IMR-90 (cell line): ENCODE results near the gene TACC3. TPM values are rescaled to one million over a fixed set of nuclear protein-coding genes. Genes with fewer than 3 reads are reported as not detected.

Experiments
- ATAC-seq: fragments of 200-7000 bp; cut with Tn5 transposase; 2 replicates; pipeline ENCODE4 v1.9.1; 2020; ENCODE audit warnings: low read depth, mild to moderate bottlenecking, moderate library complexity
- BruUV-seq: library from RNA; stranded (reverse); fragments of 400-500 nt; replicated peaks from 2 replicates; lab custom pipeline; 2021; lab: Mats Ljungman, UMichigan
- CTCF ChIA-PET: fragments of 300-600 bp; formaldehyde crosslinking; extraction: SDS; loops from one replicate; lab custom pipeline; 2021; ENCODE audit warnings: antibody characterized with exemption; lab: Yijun Ruan, JAX
- POLR2A ChIA-PET: fragments of 300-600 bp; sonication (Branson Sonifier 250); formaldehyde crosslinking; loops from one replicate; lab custom pipeline; 2022; ENCODE audit warnings: antibody characterized with exemption; ENCODE audit not compliant: unreplicated experiment; lab: Charles Lee
- DNase-seq: peaks from one replicate; pipeline ENCODE4 v3.0.0; 2013
- H2AFZ ChIP-seq: replicated peaks from 2 replicates; pipeline ENCODE3; 2013; ENCODE audit warnings: low read length, mild to moderate bottlenecking; ENCODE audit not compliant: poor library complexity
- H2AK5ac ChIP-seq: 2 replicates; pipeline ENCODE4 v1.6.1; 2013; ENCODE audit warnings: low read depth, low read length, inconsistent platforms
- H2AK9ac ChIP-seq: replicated peaks from 2 replicates; pipeline ENCODE3; 2013; ENCODE audit warnings: mild to moderate bottlenecking, low read depth, low read length, moderate library complexity; ENCODE audit not compliant: poor library complexity
- H2BK120ac ChIP-seq: 2 replicates; pipeline ENCODE4 v1.6.1; 2013; ENCODE audit warnings: low read depth, low read length, inconsistent platforms
- H2BK15ac ChIP-seq: 3 replicates; pipeline ENCODE4 v1.6.1; 2013; ENCODE audit warnings: low read depth, low read length, inconsistent platforms
- H2BK20ac ChIP-seq: 2 replicates; pipeline ENCODE4 v1.6.1; 2013; ENCODE audit warnings: low read depth, mild to moderate bottlenecking, inconsistent platforms, low read length, moderate library complexity
- H2BK5ac ChIP-seq: 2 replicates; pipeline ENCODE4 v1.6.1; 2013; ENCODE audit warnings: mild to moderate bottlenecking, low read depth, low read length, inconsistent platforms; ENCODE audit not compliant: poor library complexity, severe bottlenecking
- H3K14ac ChIP-seq: replicated peaks from 2 replicates; pipeline ENCODE4 v1.6.1; 2013; ENCODE audit warnings: low read depth, low read length, inconsistent platforms
- H3K18ac ChIP-seq: 2 replicates; pipeline ENCODE4 v1.6.1; 2013; ENCODE audit warnings: low read depth, low read length, control low read depth
- H3K23ac ChIP-seq: 2 replicates; pipeline ENCODE4 v1.6.1; 2013; ENCODE audit warnings: low read depth, low read length, inconsistent platforms
- H3K27ac ChIP-seq: 2 replicates; pipeline ENCODE4 v1.5.1; 2013; ENCODE audit warnings: mild to moderate bottlenecking, control low read depth, low read length; ENCODE audit not compliant: insufficient read depth
- H3K27me3 ChIP-seq: 2 replicates; pipeline ENCODE4 v1.6.1; 2013; ENCODE audit warnings: low read length; ENCODE audit not compliant: control insufficient read depth, insufficient read depth
- H3K36me3 ChIP-seq: 2 replicates; pipeline ENCODE4 v1.6.1; 2013; ENCODE audit warnings: low read length, mixed read lengths; ENCODE audit not compliant: control insufficient read depth, insufficient read depth
- H3K4ac ChIP-seq: 2 replicates; pipeline ENCODE4 v1.6.1; 2013; ENCODE audit warnings: low read depth, low read length, inconsistent platforms
- H3K4me1 ChIP-seq: 2 replicates; pipeline ENCODE4 v1.6.1; 2013; ENCODE audit warnings: low read length, mixed read lengths; ENCODE audit not compliant: control insufficient read depth, insufficient read depth
- H3K4me2 ChIP-seq: 2 replicates; pipeline ENCODE4 v1.6.1; 2013; ENCODE audit warnings: low read depth, mild to moderate bottlenecking, control low read depth, low read length, moderate library complexity
- H3K4me3 ChIP-seq: 2 replicates; pipeline ENCODE4 v1.5.1; 2013; ENCODE audit warnings: low read depth, mild to moderate bottlenecking, control low read depth, low read length, moderate library complexity; ENCODE audit not compliant: insufficient read depth
- H3K56ac ChIP-seq: 2 replicates; pipeline ENCODE4 v1.6.1; 2013; ENCODE audit warnings: low read length, inconsistent platforms; ENCODE audit not compliant: insufficient read depth; ENCODE audit errors: extremely low read depth
- H3K79me1 ChIP-seq, 2 experiments: 2 replicates each; pipeline ENCODE4 v1.6.1; 2013; ENCODE audit warnings: low read length in 2 of 2, inconsistent platforms in 1 of 2, low read depth in 1 of 2
- H3K9ac ChIP-seq: 2 replicates; pipeline ENCODE4 v1.6.1; 2013; ENCODE audit warnings: low read depth, low read length, control low read depth
- H3K9me1 ChIP-seq: 2 replicates; pipeline ENCODE4 v1.6.1; 2013; ENCODE audit warnings: low read length, inconsistent platforms; ENCODE audit not compliant: insufficient read depth
- H3K9me3 ChIP-seq: 2 replicates; pipeline ENCODE4 v1.6.1; 2013; ENCODE audit warnings: low read length; ENCODE audit not compliant: control insufficient read depth, insufficient read depth
- H4K20me1 ChIP-seq: 2 replicates; pipeline ENCODE4 v1.6.1; 2013; ENCODE audit warnings: low read length, inconsistent platforms; ENCODE audit not compliant: insufficient read depth
- H4K5ac ChIP-seq: 2 replicates; pipeline ENCODE4 v1.6.1; 2013; ENCODE audit warnings: mild to moderate bottlenecking, low read depth, low read length, control low read depth
- H4K8ac ChIP-seq, 2 experiments: 2 replicates each; pipeline ENCODE4 v1.6.1; 2013; ENCODE audit warnings: low read depth in 2 of 2, low read length in 2 of 2, control low read depth in 1 of 2, inconsistent platforms in 1 of 2
- H4K91ac ChIP-seq: 2 replicates; pipeline ENCODE4 v1.6.1; 2013; ENCODE audit warnings: low read depth, low read length, inconsistent platforms; ENCODE audit not compliant: insufficient read depth
- BHLHE40 ChIP-seq: fragments of 150-350 bp; IDR thresholded peaks from 2 replicates; pipeline ENCODE4 v1.6.1; 2016; ENCODE audit warnings: mild to moderate bottlenecking, low read depth, low read length
- CHD1 ChIP-seq: IDR thresholded peaks from 2 replicates; pipeline ENCODE4 v1.6.1; 2012; ENCODE audit warnings: low read depth, low read length, improper control_type of control experiment
- CTCF ChIP-seq: conservative IDR thresholded peaks from 2 replicates; pipeline ENCODE4 v1.5.1; 2012; ENCODE audit warnings: mild to moderate bottlenecking, low read depth, low read length, improper control_type of control experiment
- ELK1 ChIP-seq: fragments of 150-350 bp; IDR thresholded peaks from 2 replicates; pipeline ENCODE4 v1.6.1; 2016; ENCODE audit warnings: low read depth, mild to moderate bottlenecking, low read length, moderate library complexity, borderline replicate concordance
- MAFK ChIP-seq: IDR thresholded peaks from 2 replicates; pipeline ENCODE4 v1.6.1; 2012; ENCODE audit warnings: low read depth, low read length, improper control_type of control experiment
- MAZ ChIP-seq: IDR thresholded peaks from 2 replicates; pipeline ENCODE4 v1.6.1; 2012; ENCODE audit warnings: low read depth, mild to moderate bottlenecking, low read length, improper control_type of control experiment, moderate library complexity, borderline replicate concordance
- POLR2A ChIP-seq: IDR thresholded peaks from 2 replicates; pipeline ENCODE4 v1.6.1; 2012; ENCODE audit warnings: mild to moderate bottlenecking, low read depth, low read length
- RAD21 ChIP-seq: IDR thresholded peaks from 2 replicates; pipeline ENCODE4 v1.6.1; 2012; ENCODE audit warnings: low read length, improper control_type of control experiment
- RFX5 ChIP-seq: IDR thresholded peaks from 2 replicates; pipeline ENCODE4 v1.8.0; 2012; ENCODE audit warnings: low read depth, mild to moderate bottlenecking, low read length, moderate library complexity
- SMC3 ChIP-seq: fragments of 150-350 bp; IDR thresholded peaks from 2 replicates; pipeline ENCODE4 v1.6.1; 2016; ENCODE audit warnings: low read depth, mild to moderate bottlenecking, antibody characterized with exemption, low read length, moderate library complexity
- WGBS, 2 experiments: methylation state at CpG; one replicate each; pipeline versions ENCODE4 v1.1.5 to v1.1.7; 2013; ENCODE audit warnings: missing lambda C conversion rate in 2 of 2; ENCODE audit not compliant: insufficient read length in 1 of 2; ENCODE audit errors: extremely low coverage in 2 of 2; 5-methylcytosine and 5-hydroxymethylcytosine counted together
- dilution Hi-C: fragments of 300-500 bp; cut with HindIII; formaldehyde crosslinking; loops from one replicate; pipeline ENCODE4 v1.14.3; 2018; ENCODE audit warnings: low sequenced_read_pairs; ENCODE audit not compliant: unreplicated experiment
- in situ Hi-C: fragments of 300-500 bp; cut with MboI; formaldehyde crosslinking; loops from 3 replicates; pipeline ENCODE4 v1.14.3; 2019; ENCODE audit warnings: low sequenced_read_pairs, inconsistent platforms, mixed read lengths
- intact Hi-C: fragments of 100-400 bp; cut with micrococcal nuclease; formaldehyde crosslinking; loops from 2 replicates; pipeline ENCODE4 v1.10.0; 2022
- polyA plus RNA-seq, 3 experiments: library from polyadenylated mRNA; depleted of rRNA; stranded (reverse); fragments of >200 nt; gene quantifications; 2 replicates each; pipeline ENCODE4 v1.2.3, GENCODE V29; 2012; ENCODE audit warnings: low replicate concordance in 1 of 3
- total RNA-seq: library from RNA; depleted of rRNA; stranded (reverse); fragments of >200 nt; gene quantifications from 2 replicates; pipeline ENCODE4 v1.2.3, GENCODE V29; 2012

TACC3 gene
- total and polyA plus RNA-seq, 2 of the 4 experiments (the other 2 are of a cell fraction) = 15.1 to 49.7 TPM

DNA sequence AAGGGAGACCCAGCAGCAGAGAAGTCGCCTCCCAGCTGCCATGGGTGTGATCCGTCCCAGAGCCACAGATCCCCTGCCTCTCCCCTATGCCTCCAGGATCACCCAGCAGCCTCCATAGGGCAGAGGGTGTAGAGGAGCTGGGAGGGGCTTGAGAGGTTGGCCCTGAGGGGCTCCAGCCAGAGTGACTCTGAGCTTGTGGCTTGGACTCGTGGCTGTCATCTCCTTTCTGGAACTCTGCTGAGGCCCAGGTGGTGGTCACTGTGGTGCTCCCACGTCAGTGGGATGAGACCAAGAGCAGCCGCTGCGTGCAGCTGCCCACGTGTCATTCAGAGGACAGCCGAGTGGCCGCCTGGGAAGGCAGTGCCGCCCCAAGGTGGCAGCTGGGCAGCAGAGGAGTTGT is 4.2 kb downstream of the TACC3 start:
- no peak overlapping the region for H2AK5ac ChIP-seq
- H4K91ac ChIP-seq = no peak overlapping the region
- POLR2A ChIA-PET = no interaction called here
- H3K27ac ChIP-seq = no peak overlapping the region
- no peak for TF ChIP-seq CHD1
- no peak for TF ChIP-seq RFX5
- no peak for TF ChIP-seq MAZ
- no peak for TF ChIP-seq BHLHE40
- TF ChIP-seq SMC3 = no peak
- TF ChIP-seq ELK1 = no peak
- no peak for TF ChIP-seq POLR2A
- TF ChIP-seq RAD21 = no peak
- no peak for TF ChIP-seq CTCF
- no peak for TF ChIP-seq MAFK
- no peaks in the 10 kb centered on the region for H3K27me3 ChIP-seq
- CTCF ChIA-PET = interaction anchor here (0.9 to 1.6 kb wide), 2 partner anchors 12 to 32 kb away, joined by 4 to 13 read pairs; no protein-coding TSS in a partner anchor
- peaks cover 40 to 73% of the 10 kb centered on the region in 2 experiments for H3K79me1 ChIP-seq
- no peak overlapping the region for H2AFZ ChIP-seq
- no TSS peak for BruUV-seq
- H3K9ac ChIP-seq = no peak overlapping the region
- H3K36me3 ChIP-seq = peaks cover 12% of the 10 kb centered on the region
- peaks cover 17% of the 10 kb centered on the region for H3K4me1 ChIP-seq
- H3K9me3 ChIP-seq = no peaks in the 10 kb centered on the region
- no peak overlapping the region for H3K4me3 ChIP-seq
- ATAC-seq (no peak), DNase-seq (no peak)
- H2BK15ac ChIP-seq = no peak overlapping the region
- H3K9me1 ChIP-seq = peaks cover 3% of the 10 kb centered on the region; the same call in 1 of the 2 replicates
- 100% methylated on average over 2 of the region's 10 CpGs; no CpG with 5 or more reads in 1 of the 2 experiments for WGBS, 2 experiments
- no peak overlapping the region for H3K4me2 ChIP-seq
- no peak overlapping the region for H2BK120ac ChIP-seq
- in situ Hi-C loops (no loop called here), dilution Hi-C loops (no loop called here), intact Hi-C loops (loop anchor here (10.0 kb wide), 1 partner anchor 361 kb away; no protein-coding TSS in a partner anchor)
- H3K4ac ChIP-seq = no peak overlapping the region
- H3K14ac ChIP-seq = no peak overlapping the region
- H2BK20ac ChIP-seq = no peak overlapping the region
- peaks cover 18% of the 10 kb centered on the region; the same call in 1 of the 2 replicates for H4K20me1 ChIP-seq
- no peak overlapping the region for H3K23ac ChIP-seq
- H2AK9ac ChIP-seq = peak overlapping the region; percentile 83
- no peak overlapping the region for H4K5ac ChIP-seq
- no peak overlapping the region for H4K8ac ChIP-seq
- H3K56ac ChIP-seq = no peak overlapping the region
- no peak overlapping the region for H2BK5ac ChIP-seq
- no peak overlapping the region for H3K18ac ChIP-seq
